Transverse colon (tissue), 4 donors: ENCODE data around the gene NPC1. TPM values are rescaled to one million over a fixed set of nuclear protein-coding genes. Genes with fewer than 3 reads are reported as not detected.

Source experiments
- DNase-seq: peaks from one replicate; pipeline ENCODE4 v3.0.0-alpha.2; 2019
- H3K27ac ChIP-seq, 4 donors: fragments of 200-600 bp; sonication (generic); 2 replicates each; pipeline ENCODE4 v1.5.1; 2016 to 2018; ENCODE audit warnings: inconsistent platforms in 4 of 4
- H3K27me3 ChIP-seq: fragments of 200-600 bp; sonication (generic); 2 replicates; pipeline ENCODE4 v1.5.1; 2017; ENCODE audit warnings: inconsistent platforms
- H3K36me3 ChIP-seq, 4 donors: fragments of 200-600 bp; sonication (generic); 2 replicates each; pipeline ENCODE4 v1.5.1; 2017 to 2019; ENCODE audit warnings: inconsistent platforms in 4 of 4
- H3K4me1 ChIP-seq, 4 donors: fragments of 200-600 bp; sonication (generic); 2 replicates each; pipeline ENCODE4 v1.5.1; 2017 to 2020; ENCODE audit warnings: inconsistent platforms in 4 of 4
- H3K4me3 ChIP-seq, 4 donors: fragments of 200-600 bp; sonication (generic); 1 replicate in 1 of 4; 2 replicates in 3 of 4; pipeline versions ENCODE4 v1.5.1 to v1.6.1; 2017 to 2019; ENCODE audit warnings: inconsistent platforms in 4 of 4
- H3K9me3 ChIP-seq, 2 donors: fragments of 200-600 bp; sonication (generic); 2 replicates each; pipeline ENCODE4 v1.5.1; 2017 to 2019; ENCODE audit warnings: inconsistent platforms in 2 of 2
- CTCF ChIP-seq, 5 experiments: fragments of 200-600 bp in 3 of 5; fragments of 450-650 bp in 2 of 5; sonication (generic) in 3 of 5; IDR thresholded peaks; 1 replicate in 2 of 5; 2 replicates in 3 of 5; pipeline ENCODE4 v1.5.1; 2016 to 2017; ENCODE audit warnings: antibody characterized with exemption in 5 of 5, inconsistent platforms in 3 of 5, mild to moderate bottlenecking in 2 of 5, moderate library complexity in 1 of 5
- EP300 ChIP-seq: sonication (generic); formaldehyde crosslinking; IDR thresholded peaks from one replicate; pipeline ENCODE4 v1.6.1; 2017; ENCODE audit warnings: antibody characterized with exemption, low read depth
- POLR2A ChIP-seq: fragments of 450-650 bp; IDR thresholded peaks from one replicate; pipeline ENCODE4 v1.6.1; 2016; ENCODE audit warnings: antibody characterized with exemption, mild to moderate bottlenecking, moderate library complexity
- POLR2AphosphoS5 ChIP-seq, 3 donors: sonication (generic); formaldehyde crosslinking; IDR thresholded peaks; one replicate each; pipeline ENCODE4 v1.6.1; 2016; ENCODE audit warnings: antibody characterized with exemption in 3 of 3
- WGBS, 2 donors: methylation state at CpG; one replicate each; pipeline ENCODE4 v1.1.5; 2018; ENCODE audit warnings: low coverage in 1 of 2; 5-methylcytosine and 5-hydroxymethylcytosine counted together
- in situ Hi-C, 4 donors: fragments of 200-750 bp; cut with MboI; loops; one replicate each; pipeline versions ENCODE4 v1.15.0 to v1.15.1; 2017; ENCODE audit warnings: low sequenced_read_pairs in 3 of 4, low pct_ligation_motif_present in 1 of 4, low pct_unique_long_range_greater_than_20kb in 1 of 4
- intact Hi-C: fragments of 100-400 bp; cut with DNase I; formaldehyde crosslinking; loops from one replicate; pipeline ENCODE4 v1.15.1; 2023; ENCODE audit warnings: low total_unique reads
- total RNA-seq, 4 donors: library from RNA; depleted of rRNA; stranded (reverse); fragments of >200 nt; gene quantifications; one replicate each; pipeline ENCODE4 v1.1.0, GENCODE V29; 2016

Gene NPC1
- total RNA-seq, 4 donors from 2014 or later = 33.6 to 96.1 (median 49.7) TPM

GRCh38 chr18:23572570-23572969 is 13.7 kb downstream of the NPC1 start:
- Histone ChIP-seq H3K4me1 (peaks cover 0 to 20% (median 0%) of the 10 kb centered on the region in 4 donors), H3K4me3 (no peak overlapping the region), H3K36me3 (peaks cover 0 to 26% (median 13%) of the 10 kb centered on the region in 4 donors), H3K27ac (no peak overlapping the region), H3K27me3 (no peaks in the 10 kb centered on the region), H3K9me3 (no peaks in the 10 kb centered on the region)
- DNase-seq = no peak
- WGBS, 2 donors = 86 to 91% methylated on average over 3 to 5 of the region's 5 CpGs
- intact Hi-C loops (no loop called here), in situ Hi-C loops (no loop called here)
- TF ChIP-seq POLR2A = no peak
- no peak for TF ChIP-seq CTCF (IDR thresholded peaks at IDR 0.05)
- TF ChIP-seq EP300 = no peak
- no peak for TF ChIP-seq POLR2AphosphoS5 (IDR thresholded peaks at IDR 0.05)

GRCh38 chr18:23572012-23572411 is 14.3 kb downstream of the NPC1 start:
- Histone ChIP-seq H3K27me3 (no peaks in the 10 kb centered on the region), H3K36me3 (peaks cover 0 to 32% (median 15%) of the 10 kb centered on the region in 4 donors), H3K4me3 (no peak overlapping the region), H3K9me3 (no peaks in the 10 kb centered on the region), H3K4me1 (peaks cover 0 to 20% (median 0%) of the 10 kb centered on the region in 4 donors), H3K27ac (no peak overlapping the region)
- in situ Hi-C loops (no loop called here), intact Hi-C loops (no loop called here)
- WGBS, 2 donors = 77 to 85% methylated on average over 2 of the region's 2 CpGs
- TF ChIP-seq EP300 = no peak
- no peak for TF ChIP-seq POLR2A
- TF ChIP-seq POLR2AphosphoS5 (IDR thresholded peaks at IDR 0.05) = no peak
- TF ChIP-seq CTCF (IDR thresholded peaks at IDR 0.05) = no peak
- no peak for DNase-seq

- 86 to 97% methylated on average over 1 to 3 of the region's 3 CpGs for WGBS, 2 donors
- Histone ChIP-seq H3K27ac (no peak overlapping the region), H3K27me3 (no peaks in the 10 kb centered on the region), H3K36me3 (peaks cover 0 to 30% (median 15%) of the 10 kb centered on the region in 4 donors), H3K4me3 (no peak overlapping the region), H3K4me1 (peaks cover 0 to 20% (median 0%) of the 10 kb centered on the region in 4 donors), H3K9me3 (no peaks in the 10 kb centered on the region)
- in situ Hi-C loops (no loop called here), intact Hi-C loops (no loop called here)
- TF ChIP-seq CTCF (IDR thresholded peaks at IDR 0.05) (no peak), EP300 (no peak), POLR2A (no peak), POLR2AphosphoS5 (IDR thresholded peaks at IDR 0.05) (no peak)
- DNase-seq = no peak
Measured at GRCh38 chr18:23570912-23571504, 15.3 kb downstream of the NPC1 start.

GRCh38 chr18:23569299-23570063 is 16.8 kb downstream of the NPC1 start:
- Histone ChIP-seq H3K27me3 (no peaks in the 10 kb centered on the region), H3K9me3 (no peaks in the 10 kb centered on the region), H3K27ac (no peak overlapping the region), H3K36me3 (peaks cover 0 to 27% (median 13%) of the 10 kb centered on the region in 4 donors), H3K4me3 (no peak overlapping the region), H3K4me1 (peaks cover 0 to 12% (median 0%) of the 10 kb centered on the region in 4 donors)
- no peak for DNase-seq
- in situ Hi-C loops = loop anchor here in 1 of 4 donors (10.0 kb wide), 1 partner anchor 55 kb away; no protein-coding TSS in a partner anchor
- WGBS, 2 donors = 75 to 90% methylated on average over 2 to 5 of the region's 5 CpGs
- intact Hi-C loops = no loop called here
- TF ChIP-seq POLR2AphosphoS5 (IDR thresholded peaks at IDR 0.05) (no peak), POLR2A (no peak), CTCF (IDR thresholded peaks at IDR 0.05) (no peak), EP300 (no peak)
